GM10266 (cell line): ENCODE measurements around the gene MPIG6B.
A peak's percentile ranks its signal among the peaks of the same experiment; 100 is the strongest.

Experiments used
- DNase-seq: peaks from one replicate; pipeline ENCODE4 v3.0.0; 2012; ENCODE audit errors: extremely low spot score
- CTCF ChIP-seq: IDR thresholded peaks from 2 replicates; pipeline ENCODE4 v1.5.1; 2012; ENCODE audit warnings: mild to moderate bottlenecking, low read depth; ENCODE audit not compliant: control insufficient read depth, insufficient read depth; ENCODE audit errors: missing control alignments

The MPIG6B gene

GRCh38 chr6:31764198-31764597 is 41.0 kb downstream of the MPIG6B start:
- DNase-seq = no peak
- TF ChIP-seq CTCF = no peak

- no peak for TF ChIP-seq CTCF
- DNase-seq = no peak
Observed at GRCh38 chr6:31765559-31765909, 42.4 kb downstream of the MPIG6B start.

- DNase-seq = no peak
- TF ChIP-seq CTCF = no peak
Observed at GRCh38 chr6:31765910-31766794, 43.0 kb downstream of the MPIG6B start.

GRCh38 chr6:31767096-31767645 is 44.0 kb downstream of the MPIG6B start:
- no peak for TF ChIP-seq CTCF
- no peak for DNase-seq

- TF ChIP-seq CTCF = no peak
- no peak for DNase-seq
Observed at GRCh38 chr6:31768363-31769257, 45.4 kb downstream of the MPIG6B start.

- DNase-seq = peak; percentile 92
- peak; percentile 77 for TF ChIP-seq CTCF
Observed at GRCh38 chr6:31769684-31770371, 46.7 kb downstream of the MPIG6B start.
